SK-N-SH treated with all-trans-retinoic acid at 6 μM for 48 hours (cell line): Measurements from ENCODE around the gene THADA.

Experiments
- BACH2 ChIP-seq: fragments of 250-450 bp; sonication (Bioruptor Pico); IDR thresholded peaks from 2 replicates; pipeline ENCODE4 v1.9.0; 2021; ENCODE audit warnings: mild to moderate bottlenecking, borderline replicate concordance
- CREB5 ChIP-seq: fragments of 250-450 bp; sonication (Bioruptor Pico); IDR thresholded peaks from 2 replicates; pipeline ENCODE4 v1.5.1; 2020; ENCODE audit warnings: low read depth, mild to moderate bottlenecking, moderate library complexity
- CSDC2 ChIP-seq: fragments of 250-450 bp; sonication (Bioruptor Pico); IDR thresholded peaks from 2 replicates; pipeline ENCODE4 v1.5.0; 2020; ENCODE audit warnings: mild to moderate bottlenecking, moderate library complexity
- GLIS3 ChIP-seq: fragments of 250-450 bp; sonication (Bioruptor Pico); IDR thresholded peaks from 2 replicates; pipeline ENCODE4 v1.5.0; 2020; ENCODE audit warnings: mild to moderate bottlenecking, moderate library complexity
- ISL1 ChIP-seq: fragments of 250-450 bp; sonication (Bioruptor Pico); IDR thresholded peaks from 2 replicates; pipeline ENCODE4 v2.1.2; 2022; ENCODE audit warnings: mild to moderate bottlenecking, moderate library complexity
- PATZ1 ChIP-seq: fragments of 250-450 bp; sonication (Bioruptor Pico); IDR thresholded peaks from 2 replicates; pipeline ENCODE4 v1.8.0; 2020; ENCODE audit warnings: mild to moderate bottlenecking, moderate library complexity, borderline replicate concordance
- POU6F1 ChIP-seq: fragments of 250-450 bp; sonication (Bioruptor Pico); IDR thresholded peaks from 2 replicates; pipeline ENCODE4 v1.8.0; 2021; ENCODE audit warnings: low read depth, mild to moderate bottlenecking, moderate library complexity, borderline replicate concordance
- PPARA ChIP-seq: fragments of 250-450 bp; sonication (Bioruptor Pico); IDR thresholded peaks from 2 replicates; pipeline ENCODE4 v1.5.0; 2020; ENCODE audit warnings: mild to moderate bottlenecking, borderline replicate concordance
- RARB ChIP-seq: fragments of 250-450 bp; sonication (Bioruptor Pico); IDR thresholded peaks from 2 replicates; pipeline ENCODE4 v1.8.0; 2021; ENCODE audit warnings: mild to moderate bottlenecking, moderate library complexity
- ZFP3 ChIP-seq: fragments of 250-450 bp; sonication (Bioruptor Pico); IDR thresholded peaks from 2 replicates; pipeline ENCODE4 v1.5.0; 2020; ENCODE audit warnings: mild to moderate bottlenecking, moderate library complexity
- ZFP30 ChIP-seq: fragments of 450-650 bp; formaldehyde crosslinking; IDR thresholded peaks from 2 replicates; pipeline ENCODE4 v1.5.0; 2022; ENCODE audit warnings: mild to moderate bottlenecking, moderate library complexity
- ZNF565 ChIP-seq: fragments of 450-650 bp; formaldehyde crosslinking; conservative IDR thresholded peaks from 2 replicates; pipeline ENCODE4 v1.5.0; 2020; ENCODE audit warnings: low read depth, mild to moderate bottlenecking, moderate library complexity
- ZNF70 ChIP-seq: fragments of 450-650 bp; formaldehyde crosslinking; IDR thresholded peaks from 2 replicates; pipeline ENCODE4 v1.5.0; 2020; ENCODE audit warnings: mild to moderate bottlenecking, moderate library complexity

- no peak; the same call in 1 of the 2 replicates for TF ChIP-seq POU6F1 (CRISPR knock-in tag)
- TF ChIP-seq ISL1 (CRISPR knock-in tag), result peak; percentile 82
- TF ChIP-seq BACH2 (CRISPR knock-in tag), result no peak
- TF ChIP-seq ZFP30 (CRISPR knock-in tag), result no peak
- TF ChIP-seq ZNF70 (CRISPR knock-in tag), result peak; percentile 60; the same call in 1 of the 2 replicates
- TF ChIP-seq GLIS3 (CRISPR knock-in tag), result no peak
- no peak for TF ChIP-seq ZFP3 (CRISPR knock-in tag)
- TF ChIP-seq PATZ1 (CRISPR knock-in tag), result no peak
- no peak for TF ChIP-seq RARB (CRISPR knock-in tag)
- TF ChIP-seq CSDC2 (CRISPR knock-in tag), result no peak
- no peak for TF ChIP-seq PPARA
- TF ChIP-seq CREB5 (CRISPR knock-in tag), result no peak; the same call in 1 of the 2 replicates
- no peak for TF ChIP-seq ZNF565 (CRISPR knock-in tag)
Measured at GRCh38 chr2:43319541-43319940, 276.3 kb downstream of the THADA start.
